GM19240 (cell line): ENCODE data around the gene FGF16.
"Not testable (repeated sequence)": the region's sequence is repeated elsewhere in the genome, so short reads cannot be mapped to it uniquely, and the experiment has no call there.

Experiments used
- DNase-seq: peaks from one replicate; pipeline ENCODE4 v3.0.0; 2011; ENCODE audit warnings: low spot score; ENCODE audit not compliant: insufficient read length

FGF16 gene

GRCh38 chrX:77446029-77446585, 1.1 kb upstream of the FGF16 start:
- DNase-seq = no peak

- DNase-seq = no peak
These were observed 722 bp downstream of the FGF16 start for GRCh38 chrX:77447653-77448569.

GRCh38 chrX:77450415-77450814, 3.2 kb downstream of the FGF16 start:
- DNase-seq = no peak

GRCh38 chrX:77450996-77451395, 3.8 kb downstream of the FGF16 start:
- no peak for DNase-seq

GRCh38 chrX:77453190-77453589, 6.0 kb downstream of the FGF16 start:
- DNase-seq = no peak

- no peak for DNase-seq
These were observed 8.2 kb downstream of the FGF16 start for GRCh38 chrX:77455437-77455836.

- DNase-seq = no peak
These were observed 36.9 kb downstream of the FGF16 start for GRCh38 chrX:77484045-77484444.

GRCh38 chrX:77493677-77494553, 46.7 kb downstream of the FGF16 start:
- no peak for DNase-seq

- DNase-seq = not testable (repeated sequence)
These were observed 53.0 kb downstream of the FGF16 start for GRCh38 chrX:77500164-77500563.

- DNase-seq = no peak
These were observed 55.8 kb downstream of the FGF16 start for GRCh38 chrX:77502951-77503525.

- DNase-seq = no peak
These were observed 58.0 kb downstream of the FGF16 start for GRCh38 chrX:77505227-77505626.
